ENCODE data around the gene LYPD6. TPM values are rescaled to one million over a fixed set of nuclear protein-coding genes. Genes with fewer than 3 reads are reported as not detected.
A peak's percentile ranks its signal among the peaks of the same experiment; 100 is the strongest.

The LYPD6 gene
- total and polyA plus RNA-seq, 9 of the 15 experiments (the other 6 are each of a cell fraction or from before 2014, with no cell fraction given) = not detected

DNA sequence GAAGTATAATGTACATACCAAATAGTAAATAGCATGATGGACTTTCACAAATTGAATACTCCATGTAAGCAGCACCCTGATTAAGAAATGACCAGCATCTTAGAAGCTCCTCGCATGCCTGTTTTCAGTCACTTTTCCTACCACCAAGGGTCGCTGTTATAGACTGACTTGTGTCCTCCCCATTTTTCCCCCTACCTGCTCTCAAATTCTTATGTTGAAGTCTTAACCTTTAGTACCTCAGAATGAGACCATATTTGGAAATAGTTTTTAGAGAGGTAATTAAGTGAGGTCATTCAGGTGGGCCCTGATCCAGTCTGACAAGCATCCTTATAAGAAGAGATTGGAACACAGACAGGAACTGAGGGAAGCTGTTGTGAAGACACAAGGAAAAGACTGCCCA is 125.9 kb downstream of the LYPD6 start:
- H3K79me2 ChIP-seq (ENCODE audit: control insufficient read depth, insufficient read depth, low read length) = no peaks in the 10 kb centered on the region
- H3K27me3 ChIP-seq (ENCODE audit: control insufficient read depth in 2 of 2, insufficient read depth in 2 of 2, low read length in 2 of 2) = no peaks in the 10 kb centered on the region
- H4K20me1 ChIP-seq (replicated peaks; ENCODE audit: control insufficient read depth, insufficient read depth, low read length) = no peaks in the 10 kb centered on the region
- intact Hi-C loops (cut with micrococcal nuclease) (no loop called here), in situ Hi-C loops (cut with MboI) (no loop called here)
- FAIRE-seq (no peak), DNase-seq (ENCODE audit: extremely low read depth in 1 of 4, low spot score in 3 of 4) (peak in 1 of 4 experiments; percentile 7), ATAC-seq (0 out of 3 replicates have a peak, but pooled peaks have one; percentile 28)
- 0% methylated on average over 2 of the region's 2 CpGs for WGBS (ENCODE audit: insufficient coverage, low coverage, missing lambda C conversion rate)
- no peak for TF ChIP-seq ZFP1 (CRISPR knock-in tag; IDR thresholded peaks at IDR 0.05)
- TF ChIP-seq, protein P1, sequence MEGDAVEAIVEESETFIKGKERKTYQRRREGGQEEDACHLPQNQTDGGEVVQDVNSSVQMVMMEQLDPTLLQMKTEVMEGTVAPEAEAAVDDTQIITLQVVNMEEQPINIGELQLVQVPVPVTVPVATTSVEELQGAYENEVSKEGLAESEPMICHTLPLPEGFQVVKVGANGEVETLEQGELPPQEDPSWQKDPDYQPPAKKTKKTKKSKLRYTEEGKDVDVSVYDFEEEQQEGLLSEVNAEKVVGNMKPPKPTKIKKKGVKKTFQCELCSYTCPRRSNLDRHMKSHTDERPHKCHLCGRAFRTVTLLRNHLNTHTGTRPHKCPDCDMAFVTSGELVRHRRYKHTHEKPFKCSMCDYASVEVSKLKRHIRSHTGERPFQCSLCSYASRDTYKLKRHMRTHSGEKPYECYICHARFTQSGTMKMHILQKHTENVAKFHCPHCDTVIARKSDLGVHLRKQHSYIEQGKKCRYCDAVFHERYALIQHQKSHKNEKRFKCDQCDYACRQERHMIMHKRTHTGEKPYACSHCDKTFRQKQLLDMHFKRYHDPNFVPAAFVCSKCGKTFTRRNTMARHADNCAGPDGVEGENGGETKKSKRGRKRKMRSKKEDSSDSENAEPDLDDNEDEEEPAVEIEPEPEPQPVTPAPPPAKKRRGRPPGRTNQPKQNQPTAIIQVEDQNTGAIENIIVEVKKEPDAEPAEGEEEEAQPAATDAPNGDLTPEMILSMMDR (IDR thresholded peaks at IDR 0.05 in 2 of 3, conservative IDR thresholded peaks at IDR 0.05 in 1 of 3; ENCODE audit: insufficient read depth in 2 of 3, low read depth in 1 of 3, low read length in 3 of 3) = peak in 1 of 3 experiments; percentile 13; a peak in 1 of 6 replicates
- no peak for TF ChIP-seq ZNF253 (CRISPR knock-in tag; conservative IDR thresholded peaks at IDR 0.05)
- H3K9me3 ChIP-seq (replicated peaks; ENCODE audit: control insufficient read depth, insufficient read depth, low read depth, low read length) = no peaks in the 10 kb centered on the region
- H3K9ac ChIP-seq (ENCODE audit: insufficient read depth in 1 of 2, low read depth in 2 of 2, low read length in 2 of 2) = no peak overlapping the region
- BruUV-seq (replicated peaks) = no TSS peak
- H2AFZ ChIP-seq (ENCODE audit: low read depth, low read length) = no peak overlapping the region
- no peaks in the 10 kb centered on the region for H3K36me3 ChIP-seq (ENCODE audit: control insufficient read depth, insufficient read depth, low read length)
- no peaks in the 10 kb centered on the region for H3K9me1 ChIP-seq (ENCODE audit: control insufficient read depth, insufficient read depth, low read length)
- no peak overlapping the region for H3K27ac ChIP-seq (ENCODE audit: extremely low read depth, low read depth, low read length)
- ChIA-PET CTCF (ENCODE audit: low intra/inter-chr PET ratio) (no interaction called here), POLR2A (no interaction called here)
- H3K4me2 ChIP-seq (ENCODE audit: insufficient read depth, low read length) = no peak overlapping the region
- no peaks in the 10 kb centered on the region for H3K4me1 ChIP-seq (replicated peaks in 1 of 2; ENCODE audit: control insufficient read depth in 2 of 2, insufficient read depth in 2 of 2, low read length in 2 of 2)
- no peak overlapping the region for H3K4me3 ChIP-seq

DNA sequence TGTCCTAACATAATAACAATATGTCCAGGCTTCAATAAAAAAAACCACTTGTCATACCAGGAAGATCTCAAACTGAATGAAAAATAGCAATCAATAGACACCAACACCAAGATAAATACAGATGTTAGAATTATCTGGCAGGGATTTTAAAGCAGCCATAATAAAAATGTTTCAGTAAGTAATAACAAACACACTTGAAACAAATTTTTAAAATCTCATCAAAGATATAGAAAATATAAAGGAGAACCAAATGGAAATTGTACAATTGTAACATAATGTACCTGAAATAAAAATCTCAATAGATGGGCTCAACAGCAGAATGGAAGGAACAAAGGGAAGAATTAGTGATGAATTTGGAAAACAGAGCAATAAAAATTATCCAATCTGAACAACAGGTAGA is 128.1 kb downstream of the LYPD6 start:
- no TSS peak for BruUV-seq (replicated peaks)
- CTCF ChIA-PET (ENCODE audit: low intra/inter-chr PET ratio) = no interaction called here
- H3K4me3 ChIP-seq = no peak overlapping the region
- H4K20me1 ChIP-seq (replicated peaks; ENCODE audit: control insufficient read depth, insufficient read depth, low read length) = no peaks in the 10 kb centered on the region
- intact Hi-C loops (cut with micrococcal nuclease) = no loop called here
- no peaks in the 10 kb centered on the region for H3K36me3 ChIP-seq (ENCODE audit: control insufficient read depth, insufficient read depth, low read length)
- H3K27ac ChIP-seq (ENCODE audit: extremely low read depth, low read depth, low read length) = no peak overlapping the region
- POLR2A ChIA-PET = no interaction called here
- FAIRE-seq (no peak), DNase-seq (ENCODE audit: extremely low read depth in 1 of 4, low spot score in 3 of 4) (no peak), ATAC-seq (no peak)
- in situ Hi-C loops (cut with MboI) = no loop called here
- no peaks in the 10 kb centered on the region for H3K79me2 ChIP-seq (ENCODE audit: control insufficient read depth, insufficient read depth, low read length)
- H3K9me3 ChIP-seq (replicated peaks; ENCODE audit: control insufficient read depth, insufficient read depth, low read depth, low read length) = no peaks in the 10 kb centered on the region
- no peaks in the 10 kb centered on the region for H3K27me3 ChIP-seq (ENCODE audit: control insufficient read depth in 2 of 2, insufficient read depth in 2 of 2, low read length in 2 of 2)
- H3K9me1 ChIP-seq (ENCODE audit: control insufficient read depth, insufficient read depth, low read length) = no peaks in the 10 kb centered on the region
- no peaks in the 10 kb centered on the region for H3K4me1 ChIP-seq (replicated peaks in 1 of 2; ENCODE audit: control insufficient read depth in 2 of 2, insufficient read depth in 2 of 2, low read length in 2 of 2)
- no peak overlapping the region for H2AFZ ChIP-seq (ENCODE audit: low read depth, low read length)
- no peak overlapping the region for H3K9ac ChIP-seq (ENCODE audit: insufficient read depth in 1 of 2, low read depth in 2 of 2, low read length in 2 of 2)
- H3K4me2 ChIP-seq (ENCODE audit: insufficient read depth, low read length) = no peak overlapping the region
- TF ChIP-seq TCFL5 (CRISPR knock-in tag; conservative IDR thresholded peaks at IDR 0.05) = no peak
- TF ChIP-seq GABPB1 (CRISPR knock-in tag; IDR thresholded peaks at IDR 0.05) = no peak
- TF ChIP-seq ZNF324 (CRISPR knock-in tag; IDR thresholded peaks at IDR 0.05) = no peak
- TF ChIP-seq MED1 (CRISPR knock-in tag; IDR thresholded peaks at IDR 0.05; ENCODE audit: borderline replicate concordance) = no peak
- no peak for TF ChIP-seq RBM14 (IDR thresholded peaks at IDR 0.05; ENCODE audit: borderline replicate concordance, insufficient read depth, low read depth, low read length)
- TF ChIP-seq, protein P2, sequence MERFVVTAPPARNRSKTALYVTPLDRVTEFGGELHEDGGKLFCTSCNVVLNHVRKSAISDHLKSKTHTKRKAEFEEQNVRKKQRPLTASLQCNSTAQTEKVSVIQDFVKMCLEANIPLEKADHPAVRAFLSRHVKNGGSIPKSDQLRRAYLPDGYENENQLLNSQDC (CRISPR knock-in tag; IDR thresholded peaks at IDR 0.05) = no peak
- TF ChIP-seq ILK (tag; IDR thresholded peaks at IDR 0.05; ENCODE audit: borderline replicate concordance, low read depth) = no peak
- TF ChIP-seq, protein P3, sequence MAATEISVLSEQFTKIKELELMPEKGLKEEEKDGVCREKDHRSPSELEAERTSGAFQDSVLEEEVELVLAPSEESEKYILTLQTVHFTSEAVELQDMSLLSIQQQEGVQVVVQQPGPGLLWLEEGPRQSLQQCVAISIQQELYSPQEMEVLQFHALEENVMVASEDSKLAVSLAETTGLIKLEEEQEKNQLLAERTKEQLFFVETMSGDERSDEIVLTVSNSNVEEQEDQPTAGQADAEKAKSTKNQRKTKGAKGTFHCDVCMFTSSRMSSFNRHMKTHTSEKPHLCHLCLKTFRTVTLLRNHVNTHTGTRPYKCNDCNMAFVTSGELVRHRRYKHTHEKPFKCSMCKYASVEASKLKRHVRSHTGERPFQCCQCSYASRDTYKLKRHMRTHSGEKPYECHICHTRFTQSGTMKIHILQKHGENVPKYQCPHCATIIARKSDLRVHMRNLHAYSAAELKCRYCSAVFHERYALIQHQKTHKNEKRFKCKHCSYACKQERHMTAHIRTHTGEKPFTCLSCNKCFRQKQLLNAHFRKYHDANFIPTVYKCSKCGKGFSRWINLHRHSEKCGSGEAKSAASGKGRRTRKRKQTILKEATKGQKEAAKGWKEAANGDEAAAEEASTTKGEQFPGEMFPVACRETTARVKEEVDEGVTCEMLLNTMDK (IDR thresholded peaks at IDR 0.05; ENCODE audit: borderline replicate concordance, insufficient read depth, low read depth, low read length, poor library complexity, severe bottlenecking) = no peak
